Endothelial cell of umbilical vein (primary cell): ENCODE results near the gene PRKCZ. TPM values are rescaled to one million over a fixed set of nuclear protein-coding genes. Genes with fewer than 3 reads are reported as not detected.

Source experiments
- BruUV-seq: library from RNA; stranded (reverse); fragments of 400-500 nt; replicated peaks from 2 replicates; lab custom pipeline; 2021; lab: Mats Ljungman, UMichigan
- CTCF ChIA-PET: fragments of 300-600, 350-600 bp; sonication (Branson Sonifier 250); formaldehyde crosslinking; loops from one replicate; lab custom pipeline; 2021; ENCODE audit warnings: antibody characterized with exemption, inconsistent platforms; lab: Charles Lee
- POLR2A ChIA-PET: fragments of 300-600, 350-600 bp; sonication (Branson Sonifier 250); formaldehyde crosslinking; loops from one replicate; lab custom pipeline; 2021; ENCODE audit warnings: antibody characterized with exemption, inconsistent platforms; lab: Charles Lee
- DNase-seq: peaks from one replicate; pipeline ENCODE4 v3.0.0-alpha.2; 2011; ENCODE audit warnings: low read depth, low spot score
- FAIRE-seq: peaks from 2 replicates; lab custom pipeline; 2011; peaks lifted over from hg19 to GRCh38; lab: Jason Lieb, UNC
- H2AFZ ChIP-seq: 2 replicates; pipeline ENCODE4 v1.6.0; 2012; ENCODE audit warnings: low read depth, low read length, control low read depth, inconsistent platforms
- H3K27ac ChIP-seq: 2 replicates; pipeline ENCODE4 v1.5.1; 2011; ENCODE audit warnings: low read depth, mild to moderate bottlenecking, control low read depth, low read length, moderate library complexity; ENCODE audit not compliant: insufficient read depth
- H3K27me3 ChIP-seq, 2 experiments: 2 replicates each; pipeline versions ENCODE4 v1.6.0 to v1.6.1; 2011; ENCODE audit warnings: low read length in 2 of 2, mixed read lengths in 1 of 2; ENCODE audit not compliant: control insufficient read depth in 2 of 2, insufficient read depth in 2 of 2
- H3K36me3 ChIP-seq, 2 experiments: 2 replicates in 1 of 2; 3 replicates in 1 of 2; pipeline ENCODE4 v1.5.1; 2011; ENCODE audit warnings: low read length in 2 of 2, mild to moderate bottlenecking in 1 of 2, moderate library complexity in 1 of 2; ENCODE audit not compliant: control insufficient read depth in 2 of 2, insufficient read depth in 2 of 2; ENCODE audit errors: extremely low read depth in 1 of 2
- H3K4me1 ChIP-seq: 3 replicates; pipeline ENCODE4 v1.5.1; 2011; ENCODE audit warnings: mild to moderate bottlenecking, low read length; ENCODE audit not compliant: control insufficient read depth, insufficient read depth; ENCODE audit errors: extremely low read depth
- H3K4me2 ChIP-seq: 2 replicates; pipeline ENCODE4 v1.6.1; 2011; ENCODE audit warnings: low read length, control low read depth, mixed read lengths; ENCODE audit not compliant: insufficient read depth
- H3K4me3 ChIP-seq, 3 experiments: fragments of 200-600 bp in 1 of 3; sonication (generic), shearing (Covaris generic) in 1 of 3; replicated peaks in 1 of 3; 2 replicates each; pipeline ENCODE4 v1.5.1; 2011 to 2016; ENCODE audit warnings: control low read depth in 3 of 3, low read length in 3 of 3, mild to moderate bottlenecking in 2 of 3, inconsistent platforms in 1 of 3, low read depth in 1 of 3, moderate library complexity in 1 of 3; ENCODE audit not compliant: insufficient read depth in 1 of 3
- H3K79me2 ChIP-seq: 2 replicates; pipeline ENCODE4 v1.6.0; 2012; ENCODE audit warnings: low read length, inconsistent platforms; ENCODE audit not compliant: control insufficient read depth, insufficient read depth
- H3K9ac ChIP-seq: replicated peaks from 2 replicates; pipeline ENCODE3; 2011; ENCODE audit warnings: low read length, control low read depth; ENCODE audit not compliant: insufficient read depth; ENCODE audit errors: extremely low read depth
- H3K9me1 ChIP-seq: replicated peaks from 3 replicates; pipeline ENCODE4 v1.6.0; 2011; ENCODE audit warnings: mild to moderate bottlenecking, low read length; ENCODE audit not compliant: control insufficient read depth, insufficient read depth; ENCODE audit errors: extremely low read depth
- H3K9me3 ChIP-seq: replicated peaks from 2 replicates; pipeline ENCODE4 v1.5.1; 2012; ENCODE audit warnings: low read length, inconsistent platforms; ENCODE audit not compliant: control insufficient read depth, insufficient read depth
- H4K20me1 ChIP-seq: replicated peaks from 2 replicates; pipeline ENCODE3; 2011; ENCODE audit warnings: mild to moderate bottlenecking, low read length; ENCODE audit not compliant: control insufficient read depth, insufficient read depth; ENCODE audit errors: extremely low read depth
- FOS ChIP-seq: IDR thresholded peaks from 2 replicates; pipeline ENCODE4 v1.6.1; 2011; ENCODE audit warnings: mild to moderate bottlenecking, low read length, moderate library complexity, borderline replicate concordance; ENCODE audit not compliant: insufficient read depth
- MAX ChIP-seq: IDR thresholded peaks from 2 replicates; pipeline ENCODE4 v1.6.1; 2011; ENCODE audit not compliant: insufficient read depth, insufficient read length
- POLR2AphosphoS5 ChIP-seq: IDR thresholded peaks from 2 replicates; pipeline ENCODE4 v1.6.1; 2012; ENCODE audit warnings: low read depth, mild to moderate bottlenecking, control low read depth, low read length, moderate library complexity; ENCODE audit not compliant: insufficient read depth
- dilution Hi-C: fragments of 300-500 bp; cut with MboI; formaldehyde crosslinking; loops from one replicate; pipeline ENCODE4 v1.15.0; 2019; ENCODE audit warnings: low sequenced_read_pairs; ENCODE audit not compliant: extremely low pct_ligation_motif_present
- intact Hi-C: fragments of 100-400 bp; cut with micrococcal nuclease; formaldehyde crosslinking; loops from one replicate; pipeline ENCODE4 v1.10.0; 2022
- polyA plus RNA-seq, 4 experiments: library from polyadenylated mRNA; depleted of rRNA in 3 of 4; stranded (reverse) in 3 of 4; unstranded in 1 of 4; fragments of >200 nt; gene quantifications; 2 replicates each; pipeline versions ENCODE4 v1.2.1 to v1.2.3, GENCODE V29; 2011 to 2012; ENCODE audit warnings: missing spikeins in 1 of 4
- total RNA-seq: library from RNA; stranded (reverse); gene quantifications from 2 replicates; pipeline ENCODE4 v1.2.3, GENCODE V29; 2021
- TF ChIP-seq, protein P1 (sequence below), 2 donors: IDR thresholded peaks; 1 replicate in 1 of 2; 2 replicates in 1 of 2; pipeline ENCODE4 v1.5.1; 2011; ENCODE audit warnings: low read length in 2 of 2, mild to moderate bottlenecking in 2 of 2, moderate library complexity in 2 of 2, control low read depth in 1 of 2, inconsistent platforms in 1 of 2, low read depth in 1 of 2; ENCODE audit not compliant: insufficient read depth in 1 of 2; ENCODE audit errors: extremely low read depth in 1 of 2

The PRKCZ gene
- total and polyA plus RNA-seq, 2 donors (not counting 3 experiments of a cell fraction or from before 2014, with no cell fraction given): 0.22 to 1.7 TPM

GRCh38 chr1:2049225-2049717 is 940 bp upstream of the PRKCZ start:
- H3K9me1 ChIP-seq: no peaks in the 10 kb centered on the region
- BruUV-seq: no TSS peak
- POLR2A ChIA-PET: no interaction called here
- H3K9me3 ChIP-seq: no peaks in the 10 kb centered on the region
- TF ChIP-seq, protein P1, sequence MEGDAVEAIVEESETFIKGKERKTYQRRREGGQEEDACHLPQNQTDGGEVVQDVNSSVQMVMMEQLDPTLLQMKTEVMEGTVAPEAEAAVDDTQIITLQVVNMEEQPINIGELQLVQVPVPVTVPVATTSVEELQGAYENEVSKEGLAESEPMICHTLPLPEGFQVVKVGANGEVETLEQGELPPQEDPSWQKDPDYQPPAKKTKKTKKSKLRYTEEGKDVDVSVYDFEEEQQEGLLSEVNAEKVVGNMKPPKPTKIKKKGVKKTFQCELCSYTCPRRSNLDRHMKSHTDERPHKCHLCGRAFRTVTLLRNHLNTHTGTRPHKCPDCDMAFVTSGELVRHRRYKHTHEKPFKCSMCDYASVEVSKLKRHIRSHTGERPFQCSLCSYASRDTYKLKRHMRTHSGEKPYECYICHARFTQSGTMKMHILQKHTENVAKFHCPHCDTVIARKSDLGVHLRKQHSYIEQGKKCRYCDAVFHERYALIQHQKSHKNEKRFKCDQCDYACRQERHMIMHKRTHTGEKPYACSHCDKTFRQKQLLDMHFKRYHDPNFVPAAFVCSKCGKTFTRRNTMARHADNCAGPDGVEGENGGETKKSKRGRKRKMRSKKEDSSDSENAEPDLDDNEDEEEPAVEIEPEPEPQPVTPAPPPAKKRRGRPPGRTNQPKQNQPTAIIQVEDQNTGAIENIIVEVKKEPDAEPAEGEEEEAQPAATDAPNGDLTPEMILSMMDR (IDR thresholded peaks at IDR 0.05; ENCODE audit: extremely low read depth in 1 of 2, insufficient read depth in 1 of 2, low read depth in 1 of 2, low read length in 2 of 2): peak in 1 of 2 donors; percentile 8
- no peak for TF ChIP-seq POLR2AphosphoS5
- no peak overlapping the region for H3K27ac ChIP-seq
- DNase-seq (no peak), FAIRE-seq (no peak)
- H2AFZ ChIP-seq: no peak overlapping the region
- no peak overlapping the region for H3K9ac ChIP-seq
- no peaks in the 10 kb centered on the region for H3K36me3 ChIP-seq
- H3K27me3 ChIP-seq: peaks cover 28% of the 10 kb centered on the region in 2 experiments
- no peaks in the 10 kb centered on the region for H3K79me2 ChIP-seq
- intact Hi-C loops (no loop called here), dilution Hi-C loops (no loop called here)
- CTCF ChIA-PET: interaction anchor here (1.8 kb wide), 1 partner anchor 89 kb away, joined by 7 read pairs; no protein-coding TSS in a partner anchor
- no peaks in the 10 kb centered on the region for H4K20me1 ChIP-seq
- no peak overlapping the region for H3K4me3 ChIP-seq
- H3K4me2 ChIP-seq: no peak overlapping the region
- H3K4me1 ChIP-seq: no peaks in the 10 kb centered on the region

- dilution Hi-C loops (no loop called here), intact Hi-C loops (no loop called here)
- Histone ChIP-seq H2AFZ (no peak overlapping the region), H3K4me2 (no peak overlapping the region), H3K36me3 (no peaks in the 10 kb centered on the region), H3K9ac (no peak overlapping the region), H3K27ac (no peak overlapping the region), H3K9me1 (no peaks in the 10 kb centered on the region), H3K79me2 (no peaks in the 10 kb centered on the region), H3K4me3 (no peak overlapping the region), H4K20me1 (no peaks in the 10 kb centered on the region), H3K9me3 (no peaks in the 10 kb centered on the region), H3K27me3 (peaks cover 28% of the 10 kb centered on the region in 2 experiments), H3K4me1 (no peaks in the 10 kb centered on the region)
- ChIA-PET POLR2A (no interaction called here), CTCF (no interaction called here)
- no peak for FAIRE-seq
- no peak for DNase-seq
- TF ChIP-seq FOS (no peak), MAX (no peak)
- TF ChIP-seq, protein P1 (IDR thresholded peaks at IDR 0.05; ENCODE audit: extremely low read depth in 1 of 2, insufficient read depth in 1 of 2, low read depth in 1 of 2, low read length in 2 of 2): no peak
- no TSS peak for BruUV-seq
Observed at GRCh38 chr1:2050461-2050792, 216 bp downstream of the PRKCZ start.
